ENCODE measurements around the gene SERPINB6.

Gene SERPINB6

DNA sequence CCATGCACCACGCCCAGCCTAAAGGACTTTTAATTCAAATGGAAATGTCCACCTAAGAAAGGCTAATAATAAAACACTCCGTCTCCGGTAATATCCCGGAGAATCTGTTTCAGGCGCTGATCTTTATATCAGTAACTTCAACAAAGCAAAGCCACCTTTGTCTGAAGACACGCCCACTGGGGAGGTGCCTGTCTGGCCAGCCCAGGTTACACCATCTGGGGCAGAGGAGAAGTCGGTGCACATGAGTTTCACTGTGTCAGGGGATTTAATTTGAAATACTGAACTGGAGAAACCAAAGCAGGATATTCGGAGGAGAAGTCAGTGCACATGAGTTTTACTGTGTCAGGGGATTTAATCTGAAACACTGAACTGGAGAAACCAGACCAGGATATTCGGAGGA, 9.4 kb downstream of the SERPINB6 start:
- no peak overlapping the region for H3K4me3 ChIP-seq (ENCODE audit: low read length)
- TF ChIP-seq ZNF274 (IDR thresholded peaks at IDR 0.05; ENCODE audit: low read depth, low read length) = no peak

DNA sequence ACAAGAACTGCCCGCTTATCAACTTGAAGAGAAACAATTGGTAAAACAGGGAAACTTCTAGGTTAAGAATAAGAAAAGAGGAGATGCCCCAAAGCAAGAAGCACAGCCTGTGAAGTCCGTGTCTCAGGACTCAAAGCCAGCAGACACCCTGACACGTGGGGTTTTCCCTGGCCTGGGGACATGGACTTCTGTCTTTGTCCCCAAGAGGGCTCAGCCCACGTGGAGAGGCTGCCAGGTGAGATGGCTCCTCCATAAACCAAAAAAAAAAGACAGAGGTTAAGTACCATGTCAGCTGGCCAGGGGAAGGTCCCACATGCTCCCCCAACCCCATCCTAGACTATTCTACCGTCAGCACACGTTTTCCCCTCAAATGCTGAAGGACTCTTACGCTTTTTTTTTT, 9.9 kb downstream of the SERPINB6 start:
- no peak for TF ChIP-seq ZNF274 (IDR thresholded peaks at IDR 0.05; ENCODE audit: low read depth, low read length)

DNA sequence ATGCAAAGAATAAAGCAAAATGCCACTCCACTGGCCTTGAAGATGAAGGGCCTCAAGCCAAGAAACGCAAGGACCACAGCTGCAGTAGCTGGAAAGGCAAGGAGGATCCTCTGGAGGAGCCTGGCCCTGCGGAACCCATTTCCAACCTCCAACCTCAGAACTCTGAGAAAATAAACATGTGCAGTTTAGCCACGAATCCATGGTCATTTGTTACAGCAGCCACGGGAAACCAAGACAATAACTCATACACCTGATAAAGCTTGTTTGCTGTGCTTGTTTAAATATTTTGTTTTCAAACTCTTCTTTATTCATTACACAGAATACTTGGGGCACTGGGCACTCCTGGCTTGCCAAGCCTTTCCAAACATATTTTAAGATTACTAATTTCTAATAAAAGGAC, 10.4 kb downstream of the SERPINB6 start:
- H3K4me3 ChIP-seq (ENCODE audit: low read length) = no peak overlapping the region
- no peak for TF ChIP-seq ZNF274 (IDR thresholded peaks at IDR 0.05; ENCODE audit: low read depth, low read length)

More for the DNA sequence above, 9.9 kb downstream of the SERPINB6 start:
- H3K4me3 ChIP-seq (ENCODE audit: low read length) = no peak overlapping the region

DNA sequence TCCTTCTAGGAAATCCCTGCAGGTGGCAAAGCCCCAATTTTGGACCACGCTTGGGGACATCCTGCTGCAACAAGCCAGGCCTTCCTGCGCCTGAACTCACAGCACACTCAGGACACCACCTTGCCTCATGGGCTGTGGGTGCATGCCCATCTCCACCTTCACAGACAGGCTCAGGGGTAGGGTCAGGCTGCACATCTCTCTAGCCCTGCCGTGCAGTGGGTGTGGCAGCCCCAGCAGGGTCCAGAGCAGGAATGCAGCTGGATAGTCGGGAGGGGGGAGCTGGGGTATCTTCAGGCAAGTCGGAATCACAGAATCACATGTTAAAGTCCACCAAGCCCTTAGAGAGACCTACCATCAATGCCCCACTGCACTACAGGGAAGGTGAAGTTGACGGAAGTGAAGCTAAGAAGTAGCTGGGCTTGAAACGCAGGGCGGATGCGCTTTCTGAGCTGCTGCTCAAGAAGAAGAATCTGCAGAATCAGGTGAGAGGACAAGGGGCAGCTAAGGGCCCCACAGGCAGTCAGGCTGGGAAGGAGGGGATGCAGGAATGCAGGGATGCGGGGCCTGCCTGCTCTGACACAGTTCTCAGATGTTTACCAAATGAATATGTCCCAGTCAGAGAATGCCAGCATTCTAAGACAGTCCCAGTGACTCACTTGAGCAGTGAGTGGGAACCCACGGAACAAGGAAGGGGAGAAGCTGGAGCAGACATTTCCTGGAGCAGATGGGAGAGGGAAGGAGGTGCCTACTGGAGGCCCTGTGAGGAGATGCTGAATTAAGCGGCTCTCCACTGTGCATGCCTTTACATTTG, 11.3 kb downstream of the SERPINB6 start:
- no peak for TF ChIP-seq ZNF274 (IDR thresholded peaks at IDR 0.05; ENCODE audit: low read depth, low read length)
- H3K4me3 ChIP-seq (ENCODE audit: low read length) = no peak overlapping the region

DNA sequence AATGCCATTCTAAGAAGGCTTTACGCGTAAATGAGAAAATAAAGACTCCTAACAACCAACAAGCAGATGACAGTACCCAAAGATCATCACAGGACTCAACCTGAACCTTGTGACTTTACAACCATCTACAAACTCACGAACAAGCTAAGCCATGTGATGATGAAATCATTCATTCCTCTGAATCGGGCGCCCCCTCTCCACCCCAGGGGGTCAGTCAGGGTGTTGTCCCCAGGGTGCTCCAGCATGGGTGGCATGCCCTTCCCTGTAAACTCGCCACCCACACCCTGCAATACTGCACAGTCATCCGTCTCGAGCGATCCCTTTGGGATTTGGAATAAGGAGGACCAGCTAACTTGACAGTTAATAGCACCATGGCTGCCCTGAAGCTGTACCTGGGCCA, 12.6 kb downstream of the SERPINB6 start:
- no peak for TF ChIP-seq ZNF274 (IDR thresholded peaks at IDR 0.05; ENCODE audit: low read depth, low read length)
- no peak overlapping the region for H3K4me3 ChIP-seq (ENCODE audit: low read length)

DNA sequence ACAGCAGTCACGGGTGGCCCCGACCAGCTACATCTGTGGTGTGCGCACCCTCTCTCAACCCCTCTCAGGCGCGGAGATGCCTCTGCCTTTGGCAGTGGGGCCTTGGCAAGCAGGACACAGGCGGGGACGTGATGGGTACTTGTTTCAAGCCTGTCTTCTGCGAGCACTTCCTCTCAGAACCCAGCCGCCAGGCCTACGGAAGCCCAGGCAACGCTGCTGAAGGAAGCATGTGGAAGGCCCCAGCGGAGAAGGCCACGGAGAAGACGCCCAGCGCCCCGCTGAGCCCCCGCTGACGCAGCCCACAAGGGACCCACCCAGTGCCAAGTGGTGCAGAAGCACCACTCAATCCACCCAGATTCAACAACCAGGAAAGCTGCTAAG, 13.0 kb downstream of the SERPINB6 start:
- H3K4me3 ChIP-seq (ENCODE audit: low read length) = no peak overlapping the region
- TF ChIP-seq ZNF274 (IDR thresholded peaks at IDR 0.05; ENCODE audit: low read depth, low read length) = no peak

DNA sequence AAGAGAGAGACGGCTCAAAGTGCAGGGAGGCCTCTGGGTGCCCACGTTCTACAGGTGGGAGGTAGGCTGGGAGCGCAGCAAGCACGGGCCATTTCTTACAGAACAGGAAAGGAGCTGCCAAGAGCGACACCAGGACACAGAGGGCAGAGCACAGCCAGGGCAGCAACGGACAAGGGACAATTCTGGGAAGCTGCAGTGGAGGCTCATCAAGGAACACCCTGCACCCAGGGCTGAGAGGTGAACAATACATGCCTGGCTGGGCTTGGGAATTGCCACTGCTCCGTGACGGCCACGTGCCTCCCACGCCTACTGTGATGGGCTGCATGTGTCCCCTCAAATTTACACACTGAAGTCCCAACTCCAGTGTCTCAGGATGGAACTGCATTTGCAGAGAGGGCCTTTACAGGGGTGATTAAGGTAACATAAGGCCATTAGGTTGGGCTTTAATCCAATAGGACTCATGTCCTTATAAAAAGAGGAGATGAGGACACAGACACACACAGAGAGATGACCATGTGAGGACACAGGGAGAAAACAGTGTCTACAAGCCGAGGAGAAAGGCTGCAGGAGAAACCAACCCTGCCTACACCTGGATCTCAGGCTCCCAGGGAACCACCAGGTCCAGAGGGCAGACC, 13.6 kb downstream of the SERPINB6 start:
- no peak for TF ChIP-seq ZNF274 (IDR thresholded peaks at IDR 0.05; ENCODE audit: low read depth, low read length)
- H3K4me3 ChIP-seq (ENCODE audit: low read length) = no peak overlapping the region

DNA sequence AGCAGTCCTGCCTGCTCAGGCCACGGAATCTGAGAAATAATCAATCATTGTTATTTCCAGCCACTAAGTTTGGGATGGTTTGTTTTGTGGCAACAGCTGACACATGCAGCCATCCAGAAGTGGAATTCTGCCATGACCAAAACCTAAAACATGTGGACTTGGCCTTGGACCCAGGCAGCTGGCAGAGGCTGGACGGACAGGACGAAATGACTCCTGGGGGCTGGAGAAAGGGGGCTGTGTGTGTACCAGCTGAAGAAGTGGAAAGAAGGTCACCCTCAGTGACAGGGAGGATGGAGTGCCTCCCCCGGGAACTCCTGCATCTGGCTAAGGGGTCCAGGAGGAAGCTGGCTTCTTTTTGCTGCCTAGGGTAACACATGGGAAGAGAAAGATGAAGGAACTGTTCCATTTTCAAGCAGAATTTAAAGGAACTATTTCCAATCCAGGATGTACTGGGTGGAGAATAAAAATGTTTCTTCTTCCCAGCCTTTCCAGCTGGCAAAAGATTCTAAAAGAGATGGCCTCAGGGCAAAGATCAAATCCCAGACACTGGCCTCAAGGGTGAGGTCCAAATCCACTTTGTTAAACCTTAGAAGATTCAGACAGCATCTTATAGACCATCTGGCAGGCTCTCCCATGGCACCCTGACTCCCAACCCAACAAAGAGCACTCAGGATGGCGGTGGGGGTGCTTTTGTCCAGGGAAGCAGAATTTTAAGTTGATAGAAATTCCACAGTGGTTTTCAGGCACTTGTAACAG, 14.3 kb downstream of the SERPINB6 start:
- TF ChIP-seq ZNF274 (IDR thresholded peaks at IDR 0.05; ENCODE audit: low read depth, low read length) = no peak
- no peak overlapping the region for H3K4me3 ChIP-seq (ENCODE audit: low read length)

DNA sequence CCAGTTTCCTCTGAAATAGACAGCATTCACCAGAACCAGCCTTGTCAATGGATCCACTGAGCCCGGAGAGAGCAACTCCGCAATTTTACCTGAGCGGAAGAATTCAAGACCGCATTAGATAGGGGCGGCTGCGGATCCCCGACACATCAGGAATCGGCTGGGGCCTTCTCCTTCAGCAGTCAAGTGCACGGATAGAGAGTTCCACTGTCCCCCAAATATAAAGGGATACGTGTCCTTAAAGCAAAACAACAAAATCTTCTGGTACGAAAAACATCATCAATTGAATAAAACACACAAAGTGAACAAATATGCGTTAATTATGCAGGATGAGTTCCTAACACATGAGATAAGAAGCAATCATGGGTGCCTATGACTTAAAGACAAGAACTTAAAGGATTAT, 18.3 kb downstream of the SERPINB6 start:
- TF ChIP-seq ZNF274 (IDR thresholded peaks at IDR 0.05; ENCODE audit: low read depth, low read length) = no peak
- H3K4me3 ChIP-seq (ENCODE audit: low read length) = no peak overlapping the region

DNA sequence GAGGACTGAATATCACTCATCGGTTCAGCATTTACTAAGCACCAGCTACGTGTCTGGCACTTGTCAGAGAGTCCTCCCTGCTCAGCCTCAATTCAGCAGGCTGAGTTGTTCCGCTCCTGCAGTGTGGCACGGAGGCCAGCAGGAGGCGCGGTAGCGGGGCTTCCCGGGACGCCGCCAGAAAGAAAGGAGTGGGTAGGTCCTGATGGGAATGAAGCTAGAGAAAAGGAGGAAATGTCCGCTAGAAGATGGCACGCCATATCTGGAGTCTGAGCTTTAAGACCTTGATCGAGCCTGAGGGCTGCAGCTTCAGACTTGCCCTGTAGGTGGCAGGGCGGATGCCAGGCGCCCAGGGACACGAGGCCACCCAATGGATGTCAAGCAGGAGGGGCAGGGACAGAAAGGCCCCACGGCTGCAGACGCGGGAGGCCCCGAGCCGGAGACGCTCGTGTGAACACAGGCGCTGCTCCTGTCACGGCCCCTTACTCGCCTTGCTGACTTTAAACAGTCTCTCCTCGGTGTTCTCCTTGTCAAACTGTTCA, 18.7 kb downstream of the SERPINB6 start:
- no peak overlapping the region for H3K4me3 ChIP-seq (ENCODE audit: low read length)
- no peak for TF ChIP-seq ZNF274 (IDR thresholded peaks at IDR 0.05; ENCODE audit: low read depth, low read length)

DNA sequence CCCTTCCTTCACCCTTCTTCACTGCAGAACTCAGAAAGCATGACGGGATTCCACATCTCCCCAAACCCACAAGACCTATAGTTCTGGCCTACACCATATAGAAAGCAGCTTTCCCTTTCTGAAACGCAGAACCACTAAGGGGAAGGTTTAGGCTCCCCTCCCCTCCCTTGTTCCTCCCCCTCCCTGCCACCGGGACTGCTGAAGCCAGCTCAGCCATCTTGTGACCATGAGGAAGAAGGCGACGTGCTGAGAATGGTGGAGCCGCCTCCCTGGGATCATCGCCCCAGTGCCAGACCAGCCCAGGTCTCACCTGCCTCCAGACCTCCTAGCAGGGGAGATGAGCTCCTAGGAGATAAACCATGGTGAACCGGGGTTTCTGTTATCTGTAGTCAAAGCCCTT, 19.6 kb downstream of the SERPINB6 start:
- no peak for TF ChIP-seq ZNF274 (IDR thresholded peaks at IDR 0.05; ENCODE audit: low read depth, low read length)
- H3K4me3 ChIP-seq (ENCODE audit: low read length) = no peak overlapping the region

DNA sequence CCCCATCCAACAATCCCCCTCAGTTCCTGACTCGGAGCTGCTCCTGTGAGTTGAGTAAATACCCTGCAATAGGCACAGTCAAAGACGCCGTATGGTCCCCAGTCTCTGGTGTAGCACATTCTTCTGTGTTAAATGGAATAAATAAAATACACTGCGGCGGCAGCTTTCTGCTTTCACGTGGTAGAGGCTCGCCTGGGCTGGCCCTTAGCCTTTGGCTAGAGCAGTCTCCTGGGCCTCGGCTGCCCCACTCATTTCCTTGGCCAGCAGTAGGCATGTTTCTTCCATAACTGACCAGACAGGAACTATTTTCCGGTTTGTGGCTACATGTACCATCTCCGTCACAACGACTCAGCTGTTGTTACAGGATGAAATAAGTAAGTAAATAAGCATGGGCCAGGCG, 20.7 kb downstream of the SERPINB6 start:
- no peak for TF ChIP-seq ZNF274 (IDR thresholded peaks at IDR 0.05; ENCODE audit: low read depth, low read length)
- H3K4me3 ChIP-seq (ENCODE audit: low read length) = no peak overlapping the region

DNA sequence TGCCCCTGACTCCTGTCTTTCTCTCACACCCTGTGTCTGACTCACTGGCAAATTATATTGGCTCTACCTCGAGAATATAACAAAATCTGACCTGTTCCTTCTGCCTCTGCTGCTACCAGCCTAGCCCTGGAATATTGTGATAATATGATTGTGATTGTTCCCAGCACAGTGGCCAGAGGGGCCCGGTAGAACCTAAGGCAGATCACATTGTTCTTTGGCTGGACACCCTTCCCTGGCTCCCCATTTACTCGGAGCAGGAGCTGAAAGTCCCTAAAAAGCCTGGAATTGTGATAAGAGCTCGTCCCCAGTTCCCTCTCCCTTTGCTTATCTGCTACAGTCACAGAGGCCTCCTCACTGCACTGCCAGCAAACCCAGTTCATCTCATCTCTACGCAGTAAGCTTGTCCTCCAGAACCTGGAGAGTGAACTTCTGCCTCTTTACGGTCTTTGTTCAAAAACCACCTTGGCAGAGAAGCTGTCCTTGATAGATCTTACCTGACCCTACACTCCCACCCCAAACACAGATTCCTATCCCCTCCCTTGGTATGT, 21.8 kb downstream of the SERPINB6 start:
- H3K4me3 ChIP-seq (ENCODE audit: low read length) = no peak overlapping the region
- TF ChIP-seq ZNF274 (IDR thresholded peaks at IDR 0.05; ENCODE audit: low read depth, low read length) = no peak

DNA sequence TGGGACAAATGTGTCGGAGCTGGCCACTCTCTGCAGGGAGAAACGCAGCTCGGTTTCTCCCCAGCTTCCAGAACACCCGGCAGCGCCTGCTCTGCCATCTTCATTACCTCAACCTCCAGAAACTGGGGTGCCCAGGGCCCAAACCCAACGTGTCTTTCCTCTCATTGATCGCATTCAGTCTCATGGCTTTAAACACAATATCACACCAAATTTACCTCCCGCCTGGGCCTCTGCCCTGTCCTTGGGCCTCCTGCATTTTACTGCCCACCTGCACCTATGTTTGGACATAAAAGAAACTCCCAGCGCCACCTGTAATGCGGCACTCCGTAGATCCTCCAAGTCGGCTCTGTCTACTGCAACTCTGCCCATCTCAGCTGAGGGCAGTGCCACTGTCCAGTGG, 22.2 kb downstream of the SERPINB6 start:
- no peak overlapping the region for H3K4me3 ChIP-seq (ENCODE audit: low read length)
- no peak for TF ChIP-seq ZNF274 (IDR thresholded peaks at IDR 0.05; ENCODE audit: low read depth, low read length)

All from GM08714 (cell line).